ENCODE results near the gene TMEM218.
"Not testable (repeated sequence)": the region's sequence is repeated elsewhere in the genome, so short reads cannot be mapped to it uniquely, and the experiment has no call there.

Gene TMEM218

GRCh38 chr11:125064070-125064469 lies 47.4 kb downstream of the TMEM218 start:
- no peak overlapping the region for H3K27ac ChIP-seq (ENCODE audit: low read depth, low read length)
- H3K4me3 ChIP-seq (ENCODE audit: low read depth, low read length): peak overlapping the region; percentile 80

GRCh38 chr11:125063429-125064043 lies 47.9 kb downstream of the TMEM218 start:
- H3K36me3 ChIP-seq (ENCODE audit: control insufficient read depth, insufficient read depth, low read length): no peaks in the 10 kb centered on the region
- peaks cover 57% of the 10 kb centered on the region for H3K27me3 ChIP-seq (ENCODE audit: control insufficient read depth, insufficient read depth, low read length)
- no peak overlapping the region for H3K27ac ChIP-seq (ENCODE audit: low read depth, low read length)
- H3K4me1 ChIP-seq (ENCODE audit: control insufficient read depth, insufficient read depth, low read length): no peaks in the 10 kb centered on the region; the same call in 1 of the 2 replicates
- peak overlapping the region; percentile 80 for H3K4me3 ChIP-seq (ENCODE audit: low read depth, low read length)
- peak overlapping the region; percentile 26 for H3K9ac ChIP-seq (ENCODE audit: low read length)
- no peaks in the 10 kb centered on the region for H3K9me3 ChIP-seq (ENCODE audit: control insufficient read depth, insufficient read depth, low read depth, low read length)

More at GRCh38 chr11:125064070-125064469, 47.4 kb downstream of the TMEM218 start:
- Histone ChIP-seq H3K36me3 (ENCODE audit: control insufficient read depth, insufficient read depth, low read length) (no peaks in the 10 kb centered on the region), H3K4me1 (ENCODE audit: control insufficient read depth, insufficient read depth, low read length) (no peaks in the 10 kb centered on the region; the same call in 1 of the 2 replicates), H3K9ac (ENCODE audit: low read length) (no peak overlapping the region), H3K27me3 (ENCODE audit: control insufficient read depth, insufficient read depth, low read length) (peaks cover 57% of the 10 kb centered on the region), H3K9me3 (ENCODE audit: control insufficient read depth, insufficient read depth, low read depth, low read length) (no peaks in the 10 kb centered on the region)

GRCh38 chr11:125062931-125063428 lies 48.4 kb downstream of the TMEM218 start, which contains the start of gene SLC37A2:
Gene SLC37A2 (plus strand): TSS chr11:125063305. CDS start chr11:125063368, 63 bp downstream.
- Histone ChIP-seq H3K4me1 (ENCODE audit: control insufficient read depth, insufficient read depth, low read length) (no peaks in the 10 kb centered on the region; the same call in 1 of the 2 replicates), H3K9ac (ENCODE audit: low read length) (peak within 1 kb of the TSS; percentile 52), H3K4me3 (ENCODE audit: low read depth, low read length) (peak within 1 kb of the TSS; percentile 80), H3K27me3 (ENCODE audit: control insufficient read depth, insufficient read depth, low read length) (peaks cover 57% of the 10 kb centered on the region), H3K36me3 (ENCODE audit: control insufficient read depth, insufficient read depth, low read length) (no peaks in the 10 kb centered on the region), H3K27ac (ENCODE audit: low read depth, low read length) (no peak within 1 kb of the TSS), H3K9me3 (ENCODE audit: control insufficient read depth, insufficient read depth, low read depth, low read length) (no peaks in the 10 kb centered on the region)

GRCh38 chr11:125062218-125062930 lies 49.1 kb downstream of the TMEM218 start:
- H3K9ac ChIP-seq (ENCODE audit: low read length): peak overlapping the region; percentile 52
- H3K4me1 ChIP-seq (ENCODE audit: control insufficient read depth, insufficient read depth, low read length): no peaks in the 10 kb centered on the region; the same call in 1 of the 2 replicates
- H3K27me3 ChIP-seq (ENCODE audit: control insufficient read depth, insufficient read depth, low read length): peaks cover 57% of the 10 kb centered on the region
- no peak overlapping the region for H3K27ac ChIP-seq (ENCODE audit: low read depth, low read length)
- peak overlapping the region; percentile 80 for H3K4me3 ChIP-seq (ENCODE audit: low read depth, low read length)
- no peaks in the 10 kb centered on the region for H3K36me3 ChIP-seq (ENCODE audit: control insufficient read depth, insufficient read depth, low read length)
- no peaks in the 10 kb centered on the region for H3K9me3 ChIP-seq (ENCODE audit: control insufficient read depth, insufficient read depth, low read depth, low read length)

GRCh38 chr11:125061281-125061680 lies 50.1 kb downstream of the TMEM218 start:
- no peak overlapping the region for H3K4me3 ChIP-seq (ENCODE audit: low read depth, low read length)
- H3K9me3 ChIP-seq (ENCODE audit: control insufficient read depth, insufficient read depth, low read depth, low read length): no peaks in the 10 kb centered on the region
- H3K36me3 ChIP-seq (ENCODE audit: control insufficient read depth, insufficient read depth, low read length): no peaks in the 10 kb centered on the region
- H3K27me3 ChIP-seq (ENCODE audit: control insufficient read depth, insufficient read depth, low read length): peaks cover 57% of the 10 kb centered on the region
- H3K4me1 ChIP-seq (ENCODE audit: control insufficient read depth, insufficient read depth, low read length): no peaks in the 10 kb centered on the region; the same call in 1 of the 2 replicates
- H3K27ac ChIP-seq (ENCODE audit: low read depth, low read length): no peak overlapping the region
- no peak overlapping the region for H3K9ac ChIP-seq (ENCODE audit: low read length)

GRCh38 chr11:125057693-125058016 lies 53.8 kb downstream of the TMEM218 start:
- Histone ChIP-seq H3K4me1 (ENCODE audit: control insufficient read depth, insufficient read depth, low read length) (no peaks in the 10 kb centered on the region; the same call in 1 of the 2 replicates), H3K9me3 (ENCODE audit: control insufficient read depth, insufficient read depth, low read depth, low read length) (no peaks in the 10 kb centered on the region), H3K36me3 (ENCODE audit: control insufficient read depth, insufficient read depth, low read length) (no peaks in the 10 kb centered on the region), H3K4me3 (ENCODE audit: low read depth, low read length) (no peak overlapping the region), H3K27me3 (ENCODE audit: control insufficient read depth, insufficient read depth, low read length) (peaks cover 22% of the 10 kb centered on the region), H3K27ac (ENCODE audit: low read depth, low read length) (no peak overlapping the region), H3K9ac (ENCODE audit: low read length) (no peak overlapping the region)

GRCh38 chr11:125056931-125057692 lies 54.3 kb downstream of the TMEM218 start:
- Histone ChIP-seq H3K4me1 (ENCODE audit: control insufficient read depth, insufficient read depth, low read length) (no peaks in the 10 kb centered on the region; the same call in 1 of the 2 replicates), H3K27ac (ENCODE audit: low read depth, low read length) (no peak overlapping the region), H3K36me3 (ENCODE audit: control insufficient read depth, insufficient read depth, low read length) (no peaks in the 10 kb centered on the region), H3K4me3 (ENCODE audit: low read depth, low read length) (no peak overlapping the region), H3K27me3 (ENCODE audit: control insufficient read depth, insufficient read depth, low read length) (peaks cover 17% of the 10 kb centered on the region), H3K9me3 (ENCODE audit: control insufficient read depth, insufficient read depth, low read depth, low read length) (no peaks in the 10 kb centered on the region), H3K9ac (ENCODE audit: low read length) (no peak overlapping the region)

GRCh38 chr11:125056111-125056510 lies 55.3 kb downstream of the TMEM218 start:
- not testable (repeated sequence) for H3K9ac ChIP-seq (ENCODE audit: low read length); H3K27ac ChIP-seq (ENCODE audit: low read depth, low read length); H3K36me3 ChIP-seq (ENCODE audit: control insufficient read depth, insufficient read depth, low read length); H3K4me1 ChIP-seq (ENCODE audit: control insufficient read depth, insufficient read depth, low read length); H3K4me3 ChIP-seq (ENCODE audit: low read depth, low read length); H3K9me3 ChIP-seq (ENCODE audit: control insufficient read depth, insufficient read depth, low read depth, low read length); H3K27me3 ChIP-seq (ENCODE audit: control insufficient read depth, insufficient read depth, low read length)

- Histone ChIP-seq H3K27ac (ENCODE audit: low read depth, low read length) (no peak overlapping the region), H3K27me3 (ENCODE audit: control insufficient read depth, insufficient read depth, low read length) (no peaks in the 10 kb centered on the region), H3K9me3 (ENCODE audit: control insufficient read depth, insufficient read depth, low read depth, low read length) (no peaks in the 10 kb centered on the region)
Observed at GRCh38 chr11:125055107-125055715, 56.2 kb downstream of the TMEM218 start.

GRCh38 chr11:125053167-125053566 lies 58.3 kb downstream of the TMEM218 start:
- no peaks in the 10 kb centered on the region; the same call in 1 of the 2 replicates for H3K27me3 ChIP-seq (ENCODE audit: control insufficient read depth, insufficient read depth, low read length)
- no peak overlapping the region for H3K4me3 ChIP-seq (ENCODE audit: low read depth, low read length)
- no peak overlapping the region for H3K9ac ChIP-seq (ENCODE audit: low read length)
- H3K4me1 ChIP-seq (ENCODE audit: control insufficient read depth, insufficient read depth, low read length): no peaks in the 10 kb centered on the region
- H3K36me3 ChIP-seq (ENCODE audit: control insufficient read depth, insufficient read depth, low read length): no peaks in the 10 kb centered on the region
- no peak overlapping the region for H3K27ac ChIP-seq (ENCODE audit: low read depth, low read length)
- H3K9me3 ChIP-seq (ENCODE audit: control insufficient read depth, insufficient read depth, low read depth, low read length): no peaks in the 10 kb centered on the region

More at GRCh38 chr11:125055107-125055715, 56.2 kb downstream of the TMEM218 start:
- no peak overlapping the region for H3K4me3 ChIP-seq (ENCODE audit: low read depth, low read length)
- H3K4me1 ChIP-seq (ENCODE audit: control insufficient read depth, insufficient read depth, low read length): no peaks in the 10 kb centered on the region
- H3K9ac ChIP-seq (ENCODE audit: low read length): no peak overlapping the region
- H3K36me3 ChIP-seq (ENCODE audit: control insufficient read depth, insufficient read depth, low read length): no peaks in the 10 kb centered on the region

Measured in HUES6 (cell line).